Upper lobe of right lung (tissue), 1 donor: ENCODE results near the gene SNX21. TPM values are rescaled to one million over a fixed set of nuclear protein-coding genes. Genes with fewer than 3 reads are reported as not detected.

Source experiments
- ATAC-seq: fragments of 200-7000 bp; cut with Tn5 transposase; one replicate; pipeline ENCODE4 v1.9.1; 2020; ENCODE audit warnings: mild to moderate bottlenecking, moderate library complexity
- DNase-seq: peaks from one replicate; pipeline ENCODE4 v3.0.0-alpha.2; 2020
- H3K27ac ChIP-seq: fragments of 200-600 bp; one replicate; pipeline ENCODE4 v1.8.0; 2022
- H3K27me3 ChIP-seq: fragments of 200-600 bp; one replicate; pipeline ENCODE4 v1.8.0; 2022; ENCODE audit warnings: mild to moderate bottlenecking
- H3K36me3 ChIP-seq: fragments of 200-600 bp; one replicate; pipeline ENCODE4 v1.8.0; 2022
- H3K4me1 ChIP-seq: fragments of 200-600 bp; one replicate; pipeline ENCODE4 v1.8.0; 2022
- H3K4me3 ChIP-seq: fragments of 200-600 bp; one replicate; pipeline ENCODE4 v1.8.0; 2022; ENCODE audit warnings: mild to moderate bottlenecking
- H3K9me3 ChIP-seq: fragments of 200-600 bp; one replicate; pipeline ENCODE4 v1.8.0; 2022
- intact Hi-C: fragments of 100-400 bp; cut with DNase I; formaldehyde crosslinking; loops from one replicate; pipeline ENCODE4 v1.11.0; 2022
- total RNA-seq: library from RNA; stranded (reverse); fragmentation: NEBNext Ultra II Directional; extraction: Animal tissue kit (Norgen Biotek cat#: 25700); gene quantifications from one replicate; pipeline ENCODE4 v1.2.1, GENCODE V29; 2021
- TF ChIP-seq, protein P1 (sequence below): fragments of 200-600 bp; IDR thresholded peaks from one replicate; pipeline ENCODE4 v1.8.0; 2022; ENCODE audit warnings: antibody characterized with exemption
- donor health status: DM: no; HTN: yes; CAD: no; lungs with severe emphysema.

The SNX21 gene
- total RNA-seq, 1 donor from 2014 or later = 23.4 TPM

GRCh38 chr20:45813489-45813888 lies 20.1 kb upstream of the SNX21 start:
- H3K9me3 ChIP-seq = no peaks in the 10 kb centered on the region
- peaks cover 32% of the 10 kb centered on the region for H3K36me3 ChIP-seq
- ATAC-seq (no peak), DNase-seq (no peak)
- TF ChIP-seq, protein P1, sequence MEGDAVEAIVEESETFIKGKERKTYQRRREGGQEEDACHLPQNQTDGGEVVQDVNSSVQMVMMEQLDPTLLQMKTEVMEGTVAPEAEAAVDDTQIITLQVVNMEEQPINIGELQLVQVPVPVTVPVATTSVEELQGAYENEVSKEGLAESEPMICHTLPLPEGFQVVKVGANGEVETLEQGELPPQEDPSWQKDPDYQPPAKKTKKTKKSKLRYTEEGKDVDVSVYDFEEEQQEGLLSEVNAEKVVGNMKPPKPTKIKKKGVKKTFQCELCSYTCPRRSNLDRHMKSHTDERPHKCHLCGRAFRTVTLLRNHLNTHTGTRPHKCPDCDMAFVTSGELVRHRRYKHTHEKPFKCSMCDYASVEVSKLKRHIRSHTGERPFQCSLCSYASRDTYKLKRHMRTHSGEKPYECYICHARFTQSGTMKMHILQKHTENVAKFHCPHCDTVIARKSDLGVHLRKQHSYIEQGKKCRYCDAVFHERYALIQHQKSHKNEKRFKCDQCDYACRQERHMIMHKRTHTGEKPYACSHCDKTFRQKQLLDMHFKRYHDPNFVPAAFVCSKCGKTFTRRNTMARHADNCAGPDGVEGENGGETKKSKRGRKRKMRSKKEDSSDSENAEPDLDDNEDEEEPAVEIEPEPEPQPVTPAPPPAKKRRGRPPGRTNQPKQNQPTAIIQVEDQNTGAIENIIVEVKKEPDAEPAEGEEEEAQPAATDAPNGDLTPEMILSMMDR = no peak
- H3K27ac ChIP-seq = no peak overlapping the region
- intact Hi-C loops = no loop called here
- H3K27me3 ChIP-seq = no peaks in the 10 kb centered on the region
- peaks cover 11% of the 10 kb centered on the region for H3K4me1 ChIP-seq
- H3K4me3 ChIP-seq = no peak overlapping the region

DNA sequence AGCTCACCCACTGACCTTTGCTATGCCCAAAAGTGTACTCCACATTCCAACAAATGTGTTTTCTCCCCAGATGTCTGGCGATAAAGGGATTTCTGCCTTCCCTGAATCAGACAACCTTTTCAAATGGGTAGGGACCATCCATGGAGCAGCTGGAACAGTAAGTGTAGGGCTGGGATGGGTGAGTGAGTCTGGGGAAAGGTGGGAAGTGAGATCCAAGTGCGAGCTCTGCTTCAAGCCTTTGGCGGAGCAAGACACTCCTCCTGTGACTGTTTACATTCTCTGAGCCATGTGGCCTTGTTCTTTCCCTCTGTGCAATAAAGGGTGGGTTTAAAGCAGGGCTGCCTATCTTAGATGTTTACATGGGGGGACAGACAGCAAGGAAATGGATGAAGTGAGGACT lies 19.3 kb upstream of the SNX21 start:
- peaks cover 24% of the 10 kb centered on the region for H3K36me3 ChIP-seq
- H3K4me3 ChIP-seq = no peak overlapping the region
- H3K27me3 ChIP-seq = no peaks in the 10 kb centered on the region
- DNase-seq = no peak
- no peak for ATAC-seq
- intact Hi-C loops = no loop called here
- H3K9me3 ChIP-seq = no peaks in the 10 kb centered on the region
- H3K27ac ChIP-seq = no peak overlapping the region
- TF ChIP-seq, protein P1 = no peak
- peaks cover 11% of the 10 kb centered on the region for H3K4me1 ChIP-seq

- ATAC-seq (no peak), DNase-seq (no peak)
- intact Hi-C loops = no loop called here
- Histone ChIP-seq H3K27ac (no peak overlapping the region), H3K36me3 (no peaks in the 10 kb centered on the region), H3K4me3 (no peak overlapping the region), H3K9me3 (no peaks in the 10 kb centered on the region), H3K4me1 (peaks cover 11% of the 10 kb centered on the region), H3K27me3 (peaks cover 9% of the 10 kb centered on the region)
- TF ChIP-seq, protein P1 = no peak
These were observed 16.6 kb upstream of the SNX21 start for GRCh38 chr20:45816951-45817350.

GRCh38 chr20:45817376-45818194 lies 16.0 kb upstream of the SNX21 start:
- Histone ChIP-seq H3K27me3 (peaks cover 15% of the 10 kb centered on the region), H3K9me3 (no peaks in the 10 kb centered on the region), H3K27ac (no peak overlapping the region), H3K4me1 (peaks cover 11% of the 10 kb centered on the region), H3K36me3 (no peaks in the 10 kb centered on the region), H3K4me3 (no peak overlapping the region)
- TF ChIP-seq, protein P1 = no peak
- intact Hi-C loops = no loop called here
- ATAC-seq (peak; percentile 64), DNase-seq (no peak)

- no peaks in the 10 kb centered on the region for H3K36me3 ChIP-seq
- no peak for DNase-seq
- peaks cover 11% of the 10 kb centered on the region for H3K4me1 ChIP-seq
- peaks cover 17% of the 10 kb centered on the region for H3K27me3 ChIP-seq
- H3K4me3 ChIP-seq = no peak overlapping the region
- no peaks in the 10 kb centered on the region for H3K9me3 ChIP-seq
- intact Hi-C loops = no loop called here
- ATAC-seq = no peak
- TF ChIP-seq, protein P1 = no peak
- H3K27ac ChIP-seq = no peak overlapping the region
These were observed 15.4 kb upstream of the SNX21 start for GRCh38 chr20:45818239-45818638.
